GM12892 (cell line): ENCODE data around the gene PIK3CA.
"Not testable (repeated sequence)": the region's sequence is repeated elsewhere in the genome, so short reads cannot be mapped to it uniquely, and the experiment has no call there.

ENCODE experiments used
- DNase-seq: peaks from one replicate; pipeline ENCODE4 v3.0.0; 2011; ENCODE audit not compliant: insufficient read length
- FAIRE-seq: peaks from 2 replicates; lab custom pipeline; 2011; peaks lifted over from hg19 to GRCh38; lab: Jason Lieb, UNC
- POLR2A ChIP-seq: IDR thresholded peaks from 2 replicates; pipeline ENCODE4 v1.6.1; 2011; ENCODE audit warnings: low read depth, low read length, control low read depth
- POLR2AphosphoS5 ChIP-seq: IDR thresholded peaks from 2 replicates; pipeline ENCODE4 v1.6.1; 2011; ENCODE audit warnings: low read depth, low read length, control low read depth
- TAF1 ChIP-seq: IDR thresholded peaks from 2 replicates; pipeline ENCODE4 v1.6.1; 2011; ENCODE audit warnings: low read depth, mild to moderate bottlenecking, control low read depth, low read length, borderline replicate concordance

The PIK3CA gene

DNA sequence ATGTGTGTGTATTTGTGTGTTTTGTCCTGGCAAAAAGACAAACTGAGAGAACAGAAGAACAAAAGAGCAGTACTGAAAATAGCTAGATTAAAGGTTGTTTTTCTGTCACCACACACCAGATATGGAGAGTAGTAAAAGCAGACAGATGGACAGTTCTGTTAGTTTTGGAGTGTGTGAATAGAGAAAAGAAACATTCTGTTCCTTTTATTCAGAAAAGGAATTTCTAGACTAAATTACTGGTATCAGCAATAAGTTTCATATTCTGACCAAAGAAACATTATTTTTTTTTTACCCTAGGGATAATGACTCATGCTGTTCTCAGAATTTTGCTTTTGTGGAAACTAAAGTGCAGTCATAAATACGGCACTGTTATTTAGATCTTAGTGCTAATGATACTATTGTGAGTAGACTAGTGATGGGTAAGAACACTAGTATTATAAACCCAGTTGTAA is 32.9 kb downstream of the PIK3CA start:
- no peak for DNase-seq
- TF ChIP-seq TAF1 (no peak), POLR2AphosphoS5 (no peak), POLR2A (no peak)
- FAIRE-seq: no peak

DNA sequence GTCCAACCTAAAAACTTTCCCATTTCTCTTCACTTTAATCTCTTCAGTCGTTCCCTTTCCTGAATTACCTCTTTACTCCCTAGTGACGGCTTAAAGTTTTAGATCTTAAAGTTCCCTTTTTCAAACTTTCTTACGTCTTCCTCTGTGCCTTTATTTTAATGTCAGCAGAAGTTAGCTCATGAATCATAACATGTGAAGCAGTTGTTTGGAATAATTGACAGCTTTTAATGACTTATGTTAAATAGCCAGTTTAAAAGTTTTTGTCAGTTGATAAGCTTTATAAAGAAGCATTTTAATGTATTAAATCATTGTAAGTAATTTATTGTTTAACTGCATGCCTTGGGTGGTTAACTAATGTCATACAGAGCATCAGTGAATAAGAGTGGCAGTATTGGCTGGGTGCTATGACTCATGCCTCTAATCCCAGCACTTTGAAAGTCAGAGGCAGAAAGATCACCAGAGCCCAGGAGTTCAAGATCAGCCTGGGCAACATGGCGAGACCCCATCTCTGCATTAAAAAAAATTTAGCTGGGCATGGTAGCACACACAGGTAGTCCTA is 33.9 kb downstream of the PIK3CA start:
- FAIRE-seq (peak; percentile 71), DNase-seq (no peak)
- TF ChIP-seq TAF1: no peak
- no peak for TF ChIP-seq POLR2AphosphoS5
- TF ChIP-seq POLR2A: no peak

DNA sequence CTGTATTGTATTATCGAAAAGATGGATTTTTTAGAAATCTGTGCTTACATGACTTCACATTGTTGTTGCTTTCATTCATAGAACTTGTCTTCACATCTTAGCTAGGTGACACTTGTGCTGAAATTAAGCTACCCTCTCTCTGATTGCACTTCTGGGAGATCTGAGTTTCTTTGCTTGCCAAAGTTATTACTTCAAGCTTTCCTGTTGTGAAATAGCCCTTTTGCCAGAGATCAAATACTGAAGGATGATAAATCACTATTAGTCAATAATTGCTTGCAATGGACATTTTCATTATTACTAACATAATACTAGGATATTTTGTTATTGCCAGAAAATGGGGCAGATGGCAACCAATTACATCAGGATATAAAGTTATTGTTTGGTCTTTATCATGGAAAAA is 34.7 kb downstream of the PIK3CA start:
- FAIRE-seq: no peak
- TF ChIP-seq POLR2A (no peak), TAF1 (no peak), POLR2AphosphoS5 (no peak)
- DNase-seq: no peak

DNA sequence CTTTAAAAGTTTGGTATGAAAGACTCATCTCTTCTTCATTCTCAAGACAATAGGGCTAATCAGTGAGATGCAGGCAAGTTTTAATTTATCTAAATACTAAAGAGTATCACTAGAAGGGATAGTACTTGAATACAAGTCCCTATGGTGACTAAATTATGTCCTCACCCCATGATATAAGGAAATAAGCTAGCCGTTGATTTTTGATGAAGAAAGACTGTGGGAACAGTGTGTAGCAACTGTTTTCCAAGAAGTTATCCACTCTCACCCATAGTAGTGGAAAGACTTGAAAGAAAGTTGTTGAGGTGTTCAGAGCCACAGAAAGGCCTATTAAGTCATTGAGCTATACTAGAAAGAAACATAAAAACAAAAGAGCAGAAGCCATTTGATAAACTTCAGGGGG is 36.7 kb downstream of the PIK3CA start:
- DNase-seq (no peak), FAIRE-seq (no peak)
- TF ChIP-seq POLR2AphosphoS5 (no peak), TAF1 (no peak), POLR2A (no peak)

DNA sequence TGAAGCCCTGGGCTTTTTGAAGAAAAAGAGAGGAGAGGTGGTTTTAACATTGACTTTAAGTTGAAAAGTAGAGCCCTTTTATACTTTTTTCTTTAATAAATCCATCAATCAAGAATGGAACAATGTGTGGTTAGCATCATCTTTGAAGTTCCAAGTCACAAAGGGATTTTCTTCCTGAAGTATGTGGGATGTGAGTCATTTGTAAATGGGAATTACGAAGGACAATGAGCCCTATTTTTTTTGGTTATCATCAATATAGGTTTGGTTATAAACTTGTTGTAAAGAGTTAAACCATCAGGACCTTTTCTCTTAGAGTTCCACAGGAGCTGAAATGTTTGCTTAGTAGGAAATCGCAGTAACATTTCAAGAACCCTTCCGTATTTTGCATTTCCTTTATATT is 38.3 kb downstream of the PIK3CA start:
- DNase-seq: no peak
- TF ChIP-seq POLR2AphosphoS5: no peak
- no peak for TF ChIP-seq POLR2A
- TF ChIP-seq TAF1: no peak
- FAIRE-seq: peak; percentile 58

DNA sequence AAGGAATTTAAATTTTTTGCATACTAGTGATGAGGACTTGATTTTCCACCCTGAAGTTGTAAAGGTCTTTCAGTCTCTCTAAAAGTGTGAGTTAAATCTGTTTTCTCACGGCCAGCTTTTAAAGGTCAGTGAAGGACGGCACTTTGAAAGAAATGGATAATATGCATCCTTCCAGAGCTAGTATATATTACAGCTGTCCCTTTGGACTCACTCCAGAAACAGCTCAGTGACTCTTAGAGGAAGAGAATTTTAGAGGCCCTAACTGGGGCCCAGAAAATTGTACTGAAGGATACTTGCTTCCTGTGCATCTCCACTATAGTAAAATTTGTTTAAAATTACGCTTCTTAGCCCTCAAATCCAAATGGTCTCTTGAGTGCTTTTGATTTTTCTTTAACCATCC is 41.6 kb downstream of the PIK3CA start:
- TF ChIP-seq POLR2AphosphoS5: no peak
- TF ChIP-seq POLR2A: no peak
- TF ChIP-seq TAF1: no peak
- FAIRE-seq (no peak), DNase-seq (no peak)

DNA sequence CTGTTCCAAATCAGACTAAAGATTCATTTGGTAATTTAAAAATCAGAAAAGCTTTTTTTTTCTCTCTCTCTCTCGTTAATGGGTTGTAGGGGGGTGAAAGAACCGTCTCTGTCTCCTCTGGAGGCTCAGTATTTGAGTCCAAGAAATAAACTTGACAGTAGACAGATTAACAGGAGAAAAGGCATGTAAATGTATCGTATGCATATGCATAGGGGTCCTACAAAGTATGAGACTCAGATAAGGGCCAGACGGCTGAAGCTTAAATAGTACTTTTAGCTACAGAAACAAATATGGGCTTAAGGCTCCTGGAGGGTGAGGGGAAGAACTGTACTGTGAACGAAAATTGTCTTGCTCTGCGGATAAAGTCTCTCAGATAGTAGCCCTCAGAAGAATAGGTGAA is 42.4 kb downstream of the PIK3CA start:
- no peak for FAIRE-seq

DNA sequence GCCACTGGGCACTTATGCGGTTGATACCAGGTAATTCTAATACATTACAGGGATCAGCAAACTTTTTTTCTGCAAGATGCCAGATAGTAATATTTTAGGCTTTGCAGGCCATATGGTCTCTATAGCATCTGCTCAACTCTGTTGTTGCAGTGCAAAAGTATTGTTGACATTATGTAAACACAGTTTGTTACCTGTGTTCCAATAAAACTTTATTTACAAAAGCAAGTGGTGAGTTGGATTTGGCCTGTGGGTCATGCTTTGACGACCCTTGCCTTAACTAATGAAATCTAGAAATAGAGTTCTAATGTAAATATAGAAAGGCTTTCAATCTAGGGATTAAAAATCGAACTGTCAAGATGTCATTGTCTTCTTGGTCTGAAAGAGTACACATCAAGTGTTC is 44.4 kb downstream of the PIK3CA start:
- FAIRE-seq (no peak), DNase-seq (no peak)
- no peak for TF ChIP-seq POLR2AphosphoS5
- no peak for TF ChIP-seq POLR2A
- no peak for TF ChIP-seq TAF1

More for the DNA sequence above, 42.4 kb downstream of the PIK3CA start:
- no peak for DNase-seq
- TF ChIP-seq POLR2A (no peak), TAF1 (no peak), POLR2AphosphoS5 (no peak)

DNA sequence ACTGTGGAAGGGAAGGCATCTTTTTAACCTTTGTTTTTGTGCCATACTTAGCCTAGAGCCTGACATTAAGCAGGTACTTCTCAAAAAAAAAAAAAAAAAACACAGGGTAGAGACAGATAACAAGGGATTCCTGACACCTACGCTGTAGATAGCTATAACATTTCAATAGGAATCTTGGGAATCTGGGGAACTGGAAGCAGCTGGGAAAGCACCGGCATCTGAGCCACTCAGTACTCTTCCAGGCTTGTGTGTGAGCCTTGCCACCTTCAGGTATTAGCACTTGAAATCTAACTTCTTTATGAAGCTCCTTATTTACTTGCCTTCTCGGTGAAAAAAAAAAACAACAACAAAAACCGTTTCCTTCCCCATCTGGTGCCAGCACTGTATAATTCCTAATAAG is 46.8 kb downstream of the PIK3CA start:
- no peak for TF ChIP-seq POLR2A
- TF ChIP-seq TAF1: no peak
- no peak for TF ChIP-seq POLR2AphosphoS5
- no peak for DNase-seq
- FAIRE-seq: no peak

DNA sequence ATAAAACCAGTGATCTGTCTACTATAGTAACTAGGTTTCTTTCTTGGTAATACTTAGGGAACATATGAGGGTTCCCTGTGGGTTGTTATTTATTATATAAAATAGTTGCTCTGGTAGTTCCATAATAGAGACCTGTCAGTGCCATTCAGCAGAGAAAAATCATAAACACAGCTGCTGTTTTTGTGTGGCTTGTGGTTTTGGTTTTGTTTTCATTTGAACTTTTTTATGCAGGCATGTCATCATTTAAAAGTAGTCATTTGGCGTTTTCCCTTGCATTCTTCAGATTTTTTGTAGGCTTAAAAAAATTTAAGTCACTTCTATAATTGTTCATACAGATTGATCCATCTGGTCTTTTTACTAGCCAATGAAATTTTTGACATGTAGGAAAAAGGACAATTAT is 47.9 kb downstream of the PIK3CA start:
- TF ChIP-seq POLR2A (no peak), TAF1 (no peak), POLR2AphosphoS5 (no peak)
- FAIRE-seq (peak; percentile 58), DNase-seq (no peak)

DNA sequence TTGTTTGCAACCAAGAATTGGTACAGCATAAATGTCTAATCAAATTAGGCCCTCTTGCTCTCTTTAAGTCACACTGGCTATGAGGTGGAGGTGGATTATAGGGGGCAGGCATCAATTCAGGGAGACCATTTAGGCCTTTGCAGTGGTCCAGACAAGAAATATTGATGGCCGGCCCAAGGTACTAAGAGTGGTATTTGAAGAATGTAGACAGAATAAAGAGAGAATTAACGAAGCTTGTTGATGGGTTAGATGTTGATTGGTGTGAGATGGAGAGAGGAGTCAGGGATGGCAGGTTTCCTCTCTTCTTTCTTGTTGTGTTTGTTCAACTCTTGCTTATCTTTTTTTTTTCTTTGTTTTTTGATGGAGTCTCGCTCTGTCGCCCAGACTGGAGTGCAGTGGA is 48.5 kb downstream of the PIK3CA start:
- no peak for DNase-seq
- no peak for TF ChIP-seq POLR2A
- no peak for TF ChIP-seq TAF1
- no peak for TF ChIP-seq POLR2AphosphoS5
- no peak for FAIRE-seq

DNA sequence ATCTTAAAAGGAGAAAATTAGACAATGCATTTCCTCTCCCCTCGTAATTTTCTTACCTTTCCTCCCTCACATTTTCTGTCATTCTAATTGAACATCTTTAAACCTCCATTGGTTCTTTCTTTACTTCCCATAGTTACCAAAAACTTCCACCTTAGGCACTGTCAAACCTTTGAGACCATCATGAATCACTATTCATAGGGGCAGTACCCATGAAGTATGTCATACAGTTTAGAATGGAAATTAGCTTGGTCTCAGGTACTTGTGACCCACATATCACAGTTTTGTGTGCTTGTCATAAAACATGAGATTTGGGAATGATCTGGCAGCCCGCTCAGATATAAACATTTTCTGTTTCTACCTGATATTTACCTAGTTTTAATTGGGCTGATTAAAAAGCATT is 52.6 kb downstream of the PIK3CA start:
- FAIRE-seq (no peak), DNase-seq (no peak)
- TF ChIP-seq POLR2AphosphoS5 (no peak), POLR2A (no peak), TAF1 (no peak)

DNA sequence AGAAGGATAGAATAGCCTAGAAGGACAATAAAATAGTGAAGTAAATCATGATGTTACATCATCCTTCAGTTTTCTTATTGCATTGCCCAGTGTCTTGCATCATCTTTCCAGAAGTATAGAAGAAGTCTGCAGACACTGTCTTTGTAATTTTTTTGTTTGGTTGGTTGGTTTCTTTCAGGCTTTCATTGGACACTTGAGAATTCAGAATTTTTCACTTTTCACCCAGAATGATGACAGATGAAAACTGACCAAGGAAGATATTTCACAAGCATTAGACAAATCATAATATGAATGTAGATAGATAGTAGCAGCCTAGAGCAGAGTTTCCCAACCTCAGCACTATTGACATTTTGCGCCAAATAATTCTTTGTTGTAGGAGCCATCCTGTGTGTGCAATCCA is 67.4 kb downstream of the PIK3CA start:
- peak; percentile 56 for FAIRE-seq
- DNase-seq: not testable (repeated sequence)

DNA sequence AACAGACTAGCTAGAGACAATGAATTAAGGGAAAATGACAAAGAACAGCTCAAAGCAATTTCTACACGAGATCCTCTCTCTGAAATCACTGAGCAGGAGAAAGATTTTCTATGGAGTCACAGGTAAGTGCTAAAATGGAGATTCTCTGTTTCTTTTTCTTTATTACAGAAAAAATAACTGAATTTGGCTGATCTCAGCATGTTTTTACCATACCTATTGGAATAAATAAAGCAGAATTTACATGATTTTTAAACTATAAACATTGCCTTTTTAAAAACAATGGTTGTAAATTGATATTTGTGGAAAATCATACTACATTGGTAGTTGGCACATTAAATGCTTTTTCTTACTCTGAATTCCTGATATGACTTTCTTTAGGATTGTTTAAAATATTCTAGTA is 70.1 kb downstream of the PIK3CA start:
- not testable (repeated sequence) for DNase-seq, FAIRE-seq
